DLD1 (cell line): Measurements from ENCODE around the gene ZDHHC14.

Experiments used
- in situ Hi-C: cut with HindIII; loops from 2 replicates; pipeline ENCODE4 v1.10.0; 2017; ENCODE audit warnings: low sequenced_read_pairs

ZDHHC14 gene

GRCh38 chr6:157528931-157529653, 148.1 kb downstream of the ZDHHC14 start:
- in situ Hi-C loops: no loop called here

GRCh38 chr6:157529654-157530039, 148.7 kb downstream of the ZDHHC14 start:
- in situ Hi-C loops: no loop called here

- in situ Hi-C loops: no loop called here
These were observed 149.1 kb downstream of the ZDHHC14 start for GRCh38 chr6:157530126-157530525.

GRCh38 chr6:157530724-157531168, 149.8 kb downstream of the ZDHHC14 start:
- in situ Hi-C loops: no loop called here

- in situ Hi-C loops: no loop called here
These were observed 150.4 kb downstream of the ZDHHC14 start for GRCh38 chr6:157531169-157531985.

- in situ Hi-C loops: no loop called here
These were observed 151.0 kb downstream of the ZDHHC14 start for GRCh38 chr6:157531986-157532365.

GRCh38 chr6:157533048-157533871, 152.3 kb downstream of the ZDHHC14 start:
- in situ Hi-C loops: no loop called here

GRCh38 chr6:157534134-157534871, 153.3 kb downstream of the ZDHHC14 start:
- in situ Hi-C loops: no loop called here

- in situ Hi-C loops: no loop called here
These were observed 154.0 kb downstream of the ZDHHC14 start for GRCh38 chr6:157534977-157535339.

GRCh38 chr6:157535340-157536222, 154.6 kb downstream of the ZDHHC14 start:
- in situ Hi-C loops: no loop called here

GRCh38 chr6:157536223-157536545, 155.2 kb downstream of the ZDHHC14 start:
- in situ Hi-C loops: no loop called here

GRCh38 chr6:157537556-157537955, 156.6 kb downstream of the ZDHHC14 start:
- in situ Hi-C loops: no loop called here

- in situ Hi-C loops: no loop called here
These were observed 157.2 kb downstream of the ZDHHC14 start for GRCh38 chr6:157538168-157538567.

- in situ Hi-C loops: no loop called here
These were observed 157.7 kb downstream of the ZDHHC14 start for GRCh38 chr6:157538698-157539097.

- in situ Hi-C loops: no loop called here
These were observed 158.4 kb downstream of the ZDHHC14 start for GRCh38 chr6:157539421-157539822.

- in situ Hi-C loops: no loop called here
These were observed 159.1 kb downstream of the ZDHHC14 start for GRCh38 chr6:157539900-157540752.

- in situ Hi-C loops: no loop called here
These were observed 160.8 kb downstream of the ZDHHC14 start for GRCh38 chr6:157541618-157542413.
